ENCODE results near the gene GADD45B. TPM values are rescaled to one million over a fixed set of nuclear protein-coding genes. Genes with fewer than 3 reads are reported as not detected.
"Not testable (repeated sequence)": the region's sequence is repeated elsewhere in the genome, so short reads cannot be mapped to it uniquely, and the experiment has no call there.

Gene GADD45B
- total RNA-seq, 2 donors from 2014 or later = 64.0 to 189 TPM

DNA sequence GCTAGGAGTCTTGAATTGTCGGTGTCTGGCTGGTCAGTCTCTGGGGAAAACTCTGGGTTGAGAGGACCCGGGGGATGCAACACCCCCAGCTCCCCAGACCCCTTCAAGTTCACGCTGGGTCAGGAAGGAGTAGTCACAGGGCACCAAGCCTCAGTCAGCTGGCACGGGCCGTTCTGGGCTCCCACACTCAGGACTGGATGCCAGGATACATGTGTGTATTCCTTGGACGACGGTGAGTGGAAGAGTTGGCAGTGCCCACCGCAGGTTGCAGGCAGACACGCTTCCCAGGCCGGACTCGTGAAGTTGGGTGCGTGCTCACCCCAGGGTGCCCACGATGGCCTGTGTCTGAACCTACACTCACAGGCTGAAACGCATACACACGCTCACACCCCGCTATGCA is 5.5 kb downstream of the GADD45B start:
- intact Hi-C loops (cut with DNase I) = no loop called here
- ATAC-seq (no peak), DNase-seq (no peak)

DNA sequence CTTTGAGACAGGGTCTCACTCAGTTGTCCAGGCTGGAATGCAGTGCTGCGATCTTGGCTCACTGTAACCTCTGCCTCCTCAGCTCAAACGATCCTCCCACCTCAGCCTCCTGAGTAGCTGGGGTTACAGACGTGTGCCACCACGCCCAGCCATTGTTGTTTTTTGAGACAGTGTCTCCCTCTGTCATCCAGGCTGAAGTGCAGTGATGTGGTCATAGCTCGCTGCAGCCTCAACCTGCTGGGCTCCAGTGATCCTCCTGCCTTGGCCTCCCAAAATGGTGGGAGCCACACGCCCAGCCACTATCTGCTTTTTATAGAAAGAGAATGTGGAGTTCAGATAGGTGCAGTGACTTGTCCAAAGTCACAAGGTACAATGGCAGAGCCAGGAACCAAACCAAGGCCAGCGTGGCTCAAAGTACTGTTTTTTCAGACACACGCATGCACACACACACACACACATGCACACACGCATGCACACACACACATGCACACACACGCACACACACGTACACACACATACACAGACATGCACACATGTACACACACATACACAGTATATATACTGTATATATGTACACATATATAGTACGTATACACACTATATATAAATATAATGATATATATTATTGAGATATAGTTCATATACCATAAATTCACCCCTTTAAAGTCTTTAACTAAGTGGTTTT is 6.6 kb downstream of the GADD45B start:
- no peak for DNase-seq
- no peak for ATAC-seq

DNA sequence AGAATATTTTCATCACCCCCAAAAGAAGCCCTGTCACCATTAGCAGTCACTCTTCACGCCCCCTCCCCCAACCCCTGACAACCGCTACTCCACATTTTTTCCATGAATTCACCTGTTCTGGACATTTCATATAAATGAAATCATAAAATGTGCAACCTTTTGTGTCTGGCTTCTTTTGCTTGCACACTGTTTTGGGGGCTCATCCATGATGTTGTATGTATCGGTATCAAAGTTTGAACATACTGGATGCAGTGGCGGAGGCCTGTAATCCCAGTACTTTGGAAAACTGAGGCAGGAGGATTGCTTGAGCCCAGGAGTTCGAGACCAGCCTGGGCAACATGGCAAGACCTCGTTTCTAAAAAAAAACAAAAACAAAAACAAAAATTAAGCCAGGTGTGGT is 7.2 kb downstream of the GADD45B start:
- no peak for ATAC-seq

More for the DNA sequence above, 6.6 kb downstream of the GADD45B start:
- intact Hi-C loops (cut with DNase I) = no loop called here

DNA sequence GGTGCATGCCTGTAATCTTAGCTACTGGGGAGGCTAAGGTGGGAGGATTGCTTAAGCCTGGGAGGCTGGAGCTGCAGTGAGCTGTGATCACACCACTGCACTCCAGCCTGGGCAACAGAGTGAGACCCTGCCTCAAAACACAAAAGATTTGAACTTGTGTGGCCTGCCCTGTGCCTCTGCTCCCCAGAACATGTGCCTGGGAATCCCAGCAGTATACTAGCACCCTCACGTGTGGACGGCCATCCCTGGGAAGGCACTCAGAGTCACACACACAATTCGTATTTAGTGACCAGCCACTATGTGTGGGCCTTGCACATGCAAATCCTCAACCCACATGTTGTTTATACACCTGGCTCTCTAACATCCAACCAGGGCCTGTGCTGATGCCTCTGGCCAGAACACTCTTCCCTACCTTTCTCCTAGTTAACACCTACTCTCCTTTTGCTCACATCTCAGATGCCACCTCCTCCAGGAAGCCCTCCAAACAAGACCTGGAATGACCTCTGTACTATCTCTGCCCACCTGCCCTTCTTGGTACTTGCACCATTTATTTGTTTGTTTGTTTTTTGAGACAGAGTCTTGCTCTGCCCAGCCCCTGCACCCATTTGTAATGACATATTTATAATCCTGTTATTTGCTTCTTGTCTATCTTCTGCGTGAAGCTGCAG is 7.7 kb downstream of the GADD45B start:
- DNase-seq = no peak
- intact Hi-C loops (cut with DNase I) = no loop called here
- no peak for ATAC-seq

More for the DNA sequence above, 7.2 kb downstream of the GADD45B start:
- intact Hi-C loops (cut with DNase I) = no loop called here
- DNase-seq = no peak

DNA sequence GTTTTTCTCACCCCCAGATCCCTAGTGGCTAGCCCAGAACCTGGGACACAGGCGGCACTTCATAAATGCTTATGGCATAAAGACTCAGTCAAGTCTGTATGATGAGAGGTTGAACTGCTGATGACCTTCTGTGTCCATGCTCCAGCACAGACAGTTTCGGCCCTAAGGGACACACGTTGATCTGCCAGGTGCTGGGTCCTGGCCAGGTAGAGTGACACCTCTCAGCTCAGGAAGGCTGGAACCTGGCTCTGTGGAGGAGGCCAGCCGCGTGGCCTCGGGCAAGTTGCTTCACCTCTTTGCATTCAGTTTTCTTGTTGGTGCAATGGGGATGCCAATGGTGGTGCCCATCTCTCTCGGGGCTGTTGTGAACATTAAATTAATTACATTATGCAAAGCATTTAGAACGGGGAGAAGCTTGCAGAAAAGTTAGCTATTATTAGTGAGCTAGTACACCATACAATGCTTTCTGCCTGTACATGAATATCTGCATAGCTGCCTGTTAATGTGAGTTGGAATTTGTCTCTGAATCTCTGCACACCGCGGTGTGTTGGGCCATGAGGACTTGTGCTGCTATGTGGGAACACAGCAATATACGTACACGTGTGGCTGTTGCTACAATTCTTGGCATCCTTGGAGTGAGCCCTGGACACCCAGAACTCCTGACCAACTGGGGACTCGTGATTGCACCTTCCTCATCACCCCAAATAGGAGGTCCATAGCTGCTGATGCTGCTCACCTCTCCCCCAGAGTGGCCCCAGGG is 8.4 kb downstream of the GADD45B start:
- ATAC-seq = no peak
- intact Hi-C loops (cut with DNase I) = no loop called here
- DNase-seq = no peak

DNA sequence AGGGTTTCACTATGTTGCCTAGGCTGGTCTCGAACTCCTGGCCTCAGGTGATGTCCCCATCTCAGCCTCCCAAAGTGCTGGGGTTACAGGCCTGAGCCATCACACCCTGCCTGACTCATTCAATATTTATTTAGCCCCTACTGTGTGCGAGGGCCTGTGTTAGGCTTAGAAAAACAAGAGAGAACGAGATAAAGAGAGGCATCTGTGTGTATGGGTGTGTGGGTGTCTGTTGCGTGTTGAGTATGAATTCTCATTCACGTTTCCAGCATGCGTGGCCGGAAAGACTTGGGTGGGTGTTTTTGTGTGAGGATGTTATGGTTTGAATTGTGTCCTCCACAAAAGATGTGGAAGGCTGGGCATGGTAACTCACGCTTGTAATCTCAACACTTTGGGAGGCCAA is 9.5 kb downstream of the GADD45B start:
- DNase-seq (no peak), ATAC-seq (no peak)
- intact Hi-C loops (cut with DNase I) = no loop called here

DNA sequence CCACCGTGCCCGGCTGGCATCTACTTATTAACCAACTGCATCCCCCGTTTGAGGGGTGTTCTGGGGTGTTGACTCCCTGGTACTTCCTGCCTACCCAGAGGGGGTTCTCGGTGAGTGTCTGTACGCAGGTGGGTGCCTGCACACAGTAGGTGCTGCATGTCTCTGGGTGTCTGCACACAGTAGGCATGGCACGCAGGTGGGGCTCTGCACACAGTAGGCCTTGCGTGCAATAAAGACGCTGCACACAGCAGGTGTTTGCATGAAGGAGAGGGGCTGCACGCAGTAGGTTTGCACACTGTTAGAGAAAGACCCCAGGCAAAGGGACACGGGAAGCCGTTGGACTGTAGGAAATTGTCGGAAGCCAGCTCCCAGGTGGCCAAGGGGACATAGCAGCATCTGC is 11.2 kb downstream of the GADD45B start:
- ATAC-seq (no peak), DNase-seq (no peak)
- intact Hi-C loops (cut with DNase I) = no loop called here

DNA sequence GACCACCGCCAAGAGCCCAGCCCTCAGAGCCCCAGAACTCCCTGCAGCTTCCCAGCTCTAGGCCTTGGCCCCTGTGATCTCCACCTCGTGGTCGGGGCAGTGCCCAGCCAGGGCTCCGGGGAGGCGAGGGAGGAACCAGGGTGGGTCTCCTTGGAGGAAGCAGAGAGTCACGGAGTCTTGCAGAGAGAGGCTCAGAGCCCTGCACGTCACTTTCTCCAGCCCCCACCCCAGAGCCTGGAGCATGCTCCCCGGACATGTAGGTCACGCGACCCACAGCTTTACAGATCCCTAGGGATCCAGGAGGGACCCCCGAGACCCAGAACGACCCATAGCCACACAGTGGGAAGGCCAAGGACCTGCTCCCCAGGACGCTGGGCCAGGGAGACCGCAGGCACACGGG is 11.9 kb downstream of the GADD45B start:
- ATAC-seq = peak in 1 of 2 donors; percentile 8
- intact Hi-C loops (cut with DNase I) = no loop called here
- peak; percentile 37 for DNase-seq

DNA sequence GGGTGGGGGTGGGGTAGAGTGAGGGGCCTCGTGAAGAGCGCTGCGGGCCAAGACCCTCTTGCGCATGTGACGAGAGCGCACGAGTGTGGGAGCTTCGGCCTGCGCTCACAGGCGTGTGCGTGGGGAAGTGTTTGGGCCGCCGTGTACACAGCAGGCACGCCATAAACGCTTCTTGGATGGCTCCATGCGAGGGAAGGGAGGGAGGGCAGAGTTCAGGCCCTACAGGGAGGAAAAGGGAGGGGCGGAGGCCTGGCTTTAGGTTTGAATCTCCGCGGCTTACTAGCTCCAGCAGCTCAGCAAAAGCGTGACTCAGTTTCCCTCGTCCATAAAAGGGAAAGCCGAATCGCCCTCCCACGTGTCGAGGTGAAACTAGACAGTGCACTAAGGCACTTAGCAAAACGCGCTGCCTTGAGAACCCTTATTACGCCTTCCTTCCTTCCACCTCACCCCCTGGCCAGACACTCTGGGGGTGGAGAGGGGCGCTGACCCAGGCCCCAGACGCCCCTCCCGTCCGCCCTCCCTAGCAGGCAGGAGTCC is 12.5 kb downstream of the GADD45B start:
- intact Hi-C loops (cut with DNase I) = no loop called here
- ATAC-seq (peak; percentile 1 to 22), DNase-seq (no peak)

DNA sequence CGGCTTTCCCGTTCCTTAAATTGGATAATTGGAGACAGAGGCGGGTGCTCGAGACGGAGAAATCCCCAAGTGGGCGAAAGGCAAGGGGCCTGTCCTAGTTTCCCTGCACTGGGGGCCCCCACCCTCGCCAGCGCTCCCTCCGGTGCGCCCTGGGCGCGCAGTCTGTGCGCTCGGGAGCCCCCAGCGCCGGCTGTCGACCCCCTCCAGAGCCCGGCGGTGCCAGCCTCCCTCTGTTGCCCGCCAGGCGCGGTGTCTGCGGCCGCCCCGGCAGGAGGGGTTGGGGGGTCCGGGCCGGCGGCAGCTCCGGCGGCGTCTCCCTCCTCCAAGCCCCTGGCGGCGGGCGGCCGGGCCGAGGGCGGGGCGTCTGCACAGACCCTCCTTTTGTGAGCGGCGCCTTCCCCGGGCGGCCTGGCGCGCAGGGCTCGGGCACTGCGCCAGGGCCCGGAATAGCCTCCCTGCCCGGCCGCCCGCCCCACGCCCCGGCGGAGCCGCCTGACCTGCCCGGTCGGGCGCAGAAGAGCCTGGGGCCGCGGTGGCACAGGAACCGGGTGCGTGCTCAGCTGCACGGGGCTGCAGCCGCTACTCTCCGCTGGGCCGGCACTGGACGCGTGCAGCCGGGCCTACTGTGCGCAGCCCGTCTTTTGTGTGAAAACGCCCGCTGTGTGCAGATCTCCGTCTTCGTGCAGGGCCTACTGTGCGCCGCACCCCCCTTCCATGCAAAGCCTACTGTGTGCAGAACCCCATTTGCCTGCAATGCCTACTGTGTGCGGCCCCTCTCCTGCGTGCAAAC is 13.2 kb downstream of the GADD45B start:
- intact Hi-C loops (cut with DNase I) = no loop called here
- peak; percentile 66 for DNase-seq
- ATAC-seq = peak; percentile 80 to 87

DNA sequence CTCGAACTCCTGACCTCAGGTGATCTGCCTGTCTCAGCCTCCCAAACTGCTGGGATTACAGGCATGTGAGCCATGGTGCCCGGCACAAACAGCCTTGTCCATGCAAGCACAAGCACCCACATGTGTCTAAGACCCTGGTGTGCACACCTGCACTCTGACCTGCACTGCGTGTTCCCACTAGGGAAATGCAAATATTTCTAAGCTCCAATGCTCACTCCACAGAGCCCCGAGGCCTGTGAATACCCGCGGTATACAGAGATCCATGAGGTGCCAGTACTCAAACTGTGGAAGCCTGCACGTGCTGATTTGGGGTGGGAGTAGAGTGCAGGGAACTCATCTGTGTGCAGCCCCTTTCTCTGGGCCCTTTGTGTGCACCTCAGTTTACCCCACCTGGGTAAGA is 14.7 kb downstream of the GADD45B start:
- ATAC-seq = no peak
- intact Hi-C loops (cut with DNase I) = no loop called here
- no peak for DNase-seq

DNA sequence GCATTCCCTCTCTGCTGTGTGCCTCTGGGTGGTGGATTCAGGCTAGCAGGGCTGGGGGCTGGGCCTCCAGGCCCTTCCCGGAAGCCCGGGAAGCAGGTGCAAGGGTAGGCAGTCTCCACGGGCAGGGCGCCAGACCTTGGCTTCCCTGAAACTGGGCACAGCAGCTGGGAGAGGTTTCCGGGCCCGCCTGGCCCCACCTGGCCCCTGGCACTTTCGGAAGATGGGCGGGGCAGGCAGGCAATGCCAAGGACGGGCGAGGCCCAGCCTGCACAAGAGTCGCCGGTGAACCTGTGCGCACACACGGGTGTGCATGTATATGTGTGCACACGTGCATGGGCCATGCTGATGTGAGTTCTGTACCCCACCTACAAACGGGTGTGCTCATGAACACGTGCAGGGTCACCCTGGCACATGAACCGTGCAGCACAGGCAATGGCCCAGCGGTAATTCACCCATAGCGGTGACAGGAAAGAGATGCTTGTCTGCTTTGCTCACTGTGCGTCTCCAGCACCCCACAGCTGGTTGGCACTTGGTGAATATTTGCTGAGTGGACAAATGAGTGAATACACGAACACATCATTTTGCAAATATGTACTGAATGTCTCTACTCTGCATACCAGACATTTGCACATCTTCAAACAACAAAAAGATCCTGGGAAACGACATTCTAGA is 15.3 kb downstream of the GADD45B start:
- intact Hi-C loops (cut with DNase I) = no loop called here
- DNase-seq (no peak), ATAC-seq (no peak)

DNA sequence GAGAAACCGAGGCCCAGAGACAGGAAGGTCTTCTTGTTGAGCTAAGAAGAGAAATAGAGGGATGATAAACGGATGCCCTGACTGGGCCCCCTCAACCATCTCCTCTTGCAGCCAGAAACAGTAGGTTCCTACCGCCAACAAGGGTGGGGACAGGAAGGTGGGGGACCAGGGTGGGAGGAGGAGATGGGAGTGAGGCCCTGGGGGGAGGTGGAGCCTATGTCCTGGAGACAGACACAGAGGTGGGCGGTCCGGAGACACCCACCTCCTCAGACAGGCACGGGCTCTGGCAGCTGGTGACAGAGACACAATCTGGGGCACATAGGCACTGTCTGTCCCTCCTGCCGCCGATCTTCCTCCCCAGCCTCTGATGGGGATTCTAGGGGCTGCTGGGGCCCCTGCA is 16.9 kb downstream of the GADD45B start:
- ATAC-seq = no peak
- intact Hi-C loops (cut with DNase I) = no loop called here
- no peak for DNase-seq

DNA sequence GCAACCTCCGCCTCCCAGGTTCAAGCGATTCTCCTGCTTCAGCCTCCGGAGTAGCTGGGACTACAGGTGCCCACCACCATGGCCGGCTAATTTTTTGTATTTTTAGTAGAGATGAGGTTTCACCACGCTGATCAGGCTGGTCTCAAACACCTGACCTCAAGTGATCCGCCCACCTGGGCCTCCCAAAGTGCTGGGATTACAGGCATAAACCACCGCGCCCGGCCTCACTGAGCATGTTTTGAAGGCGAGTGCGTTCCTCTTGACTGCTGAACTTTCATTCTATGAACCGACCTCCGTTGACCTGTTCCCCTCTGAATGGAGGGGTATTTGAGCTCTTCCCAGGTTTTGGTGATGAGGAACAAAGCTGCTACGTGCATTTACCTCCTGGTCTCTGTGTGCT is 17.5 kb downstream of the GADD45B start:
- ATAC-seq; DNase-seq; intact Hi-C loops (cut with DNase I): not testable (repeated sequence)

DNA sequence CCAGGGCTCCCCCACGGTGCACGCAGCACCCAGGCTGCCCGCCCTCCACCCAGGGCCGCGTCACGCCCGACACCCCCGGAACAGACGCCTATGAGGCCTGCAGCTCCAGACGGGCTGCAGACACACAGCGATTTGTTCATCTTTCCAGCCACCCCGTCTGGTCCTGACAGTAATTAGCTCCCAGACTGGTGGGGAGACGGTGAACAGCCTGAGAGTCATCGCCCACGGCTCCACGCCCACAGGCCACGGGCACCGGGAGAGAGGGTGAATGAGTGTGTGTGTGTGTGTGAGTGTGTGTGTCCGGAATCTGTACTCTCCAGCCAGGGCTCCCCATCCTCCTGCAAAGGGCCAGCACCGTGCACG is 18.1 kb downstream of the GADD45B start:
- intact Hi-C loops (cut with DNase I) = no loop called here
- DNase-seq = no peak
- ATAC-seq = peak in 1 of 2 donors; percentile 3

DNA sequence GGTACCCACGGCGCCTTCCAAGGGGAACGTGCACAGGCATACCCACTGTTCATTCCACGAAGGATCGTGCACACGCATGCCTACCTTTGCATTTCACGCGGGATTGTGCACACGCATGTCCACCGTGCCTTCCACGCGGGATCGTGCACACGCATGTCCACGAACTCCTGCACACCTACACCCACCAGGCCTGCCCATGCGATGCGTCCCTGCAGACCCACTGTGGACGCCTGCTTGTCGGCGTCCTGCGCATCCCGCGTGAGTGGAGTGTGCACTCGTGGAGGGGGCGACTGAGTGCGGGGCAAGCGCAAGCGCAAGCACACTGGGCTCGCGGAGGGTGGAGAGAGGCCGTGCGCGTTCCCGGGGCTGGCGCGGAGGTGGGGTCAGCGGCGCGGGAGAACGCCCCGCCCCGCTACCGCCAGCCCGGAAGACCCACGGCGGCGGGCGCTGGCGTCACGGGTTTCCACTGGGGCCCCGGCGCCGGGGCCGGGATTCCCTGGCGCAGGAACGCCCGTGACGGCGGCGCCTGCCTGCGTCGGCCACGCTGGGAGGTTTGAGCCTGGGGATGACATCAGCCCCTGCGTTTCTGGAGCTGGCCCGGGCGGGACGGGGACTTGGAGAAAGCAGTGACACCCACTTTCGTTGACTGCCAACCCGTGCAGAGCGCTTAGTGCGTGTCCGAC is 18.7 kb downstream of the GADD45B start:
- ATAC-seq (peak; percentile 84 to 86), DNase-seq (peak; percentile 91)
- intact Hi-C loops (cut with DNase I) = loop anchor here (5.0 kb wide), 2 partner anchors 43 to 48 kb away; no protein-coding TSS in a partner anchor

DNA sequence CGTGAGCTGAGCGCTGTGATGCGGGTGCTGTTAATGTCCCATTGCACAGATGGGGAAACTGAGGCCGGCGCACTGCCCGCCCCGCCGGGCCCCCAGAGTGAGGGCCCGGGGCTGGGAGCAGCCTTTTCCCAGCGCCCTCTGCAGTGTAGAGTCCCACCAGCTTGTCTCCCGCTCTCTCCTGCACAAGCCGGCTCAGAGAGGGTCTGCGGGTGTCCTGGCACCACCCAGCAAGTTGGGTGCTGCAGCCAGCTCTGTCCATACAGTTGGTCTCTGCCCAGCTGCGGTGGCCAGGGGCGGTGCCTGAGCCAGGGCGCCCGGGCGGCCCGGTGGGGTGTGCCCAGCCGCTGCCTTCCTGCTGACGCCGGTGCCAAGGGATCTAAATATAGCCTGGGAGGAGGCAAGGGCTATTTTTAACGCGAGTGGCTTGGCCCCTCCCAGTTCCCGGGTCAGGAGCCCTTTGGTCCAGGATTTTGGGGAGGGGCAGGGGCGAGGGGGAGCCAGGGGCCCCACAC is 19.3 kb downstream of the GADD45B start:
- DNase-seq (peak; percentile 88), ATAC-seq (peak; percentile 84 to 88)
- intact Hi-C loops (cut with DNase I) = loop anchor here (5.0 kb wide), 2 partner anchors 42 to 47 kb away; no protein-coding TSS in a partner anchor
